SH-SY5Y (cell line): Measurements from ENCODE around the gene SLC39A11.
A peak's percentile ranks its signal among the peaks of the same experiment; 100 is the strongest.

Experiments
- GATA2 ChIP-seq: IDR thresholded peaks from 2 replicates; pipeline ENCODE4 v1.6.1; 2011; ENCODE audit warnings: mild to moderate bottlenecking, low read depth, low read length
- GATA3 ChIP-seq: IDR thresholded peaks from 2 replicates; pipeline ENCODE4 v1.6.1; 2011; ENCODE audit warnings: low read depth, mild to moderate bottlenecking, low read length, moderate library complexity

SLC39A11 gene

DNA sequence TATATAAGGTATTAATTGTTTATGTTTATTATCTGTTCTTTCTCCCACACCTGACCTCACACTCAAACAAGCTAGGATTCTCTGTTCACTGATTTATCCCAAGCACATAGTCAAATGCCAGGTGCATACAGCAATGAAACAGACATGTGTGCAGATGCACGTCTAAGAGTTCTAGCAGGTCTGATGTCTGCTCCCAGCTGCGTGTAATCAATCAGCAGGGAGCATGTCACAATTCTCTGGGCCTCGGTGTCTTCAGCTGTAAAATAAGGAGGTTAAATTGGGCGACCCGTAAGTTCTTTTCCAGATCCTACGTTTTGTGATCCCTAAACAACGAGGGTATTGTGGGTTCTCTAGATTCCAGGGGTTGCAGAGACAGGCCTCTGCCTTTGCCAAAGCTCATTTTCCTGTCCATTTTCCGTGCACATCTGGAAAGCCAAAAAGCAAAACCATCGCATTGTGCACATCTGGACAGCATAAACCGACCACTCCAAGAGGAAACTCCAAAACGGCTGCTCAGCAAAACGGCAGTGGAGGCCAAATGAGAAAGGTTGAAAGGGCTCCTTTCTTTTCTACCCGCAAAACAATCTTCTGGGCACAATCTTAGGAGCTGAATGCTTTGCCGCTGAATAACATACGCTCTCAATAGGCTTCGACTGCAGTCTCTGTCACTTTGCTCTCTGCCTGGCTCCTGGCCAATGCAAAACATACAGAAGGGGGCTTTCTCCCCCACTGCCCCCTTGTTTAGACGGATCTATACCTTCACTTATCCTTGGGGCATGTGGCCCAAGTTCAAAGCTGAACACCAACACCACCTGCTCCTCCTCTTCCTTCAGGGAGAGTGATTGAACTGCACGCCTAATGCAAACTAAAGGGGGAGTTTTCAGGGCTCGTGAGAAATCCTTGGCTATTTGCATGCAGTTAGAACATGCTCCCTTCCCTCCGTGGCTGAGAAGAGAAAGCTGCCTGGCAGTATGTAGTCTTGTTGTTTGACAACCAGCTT, 426.3 kb downstream of the SLC39A11 start:
- no peak for TF ChIP-seq GATA2
- TF ChIP-seq GATA3: no peak

DNA sequence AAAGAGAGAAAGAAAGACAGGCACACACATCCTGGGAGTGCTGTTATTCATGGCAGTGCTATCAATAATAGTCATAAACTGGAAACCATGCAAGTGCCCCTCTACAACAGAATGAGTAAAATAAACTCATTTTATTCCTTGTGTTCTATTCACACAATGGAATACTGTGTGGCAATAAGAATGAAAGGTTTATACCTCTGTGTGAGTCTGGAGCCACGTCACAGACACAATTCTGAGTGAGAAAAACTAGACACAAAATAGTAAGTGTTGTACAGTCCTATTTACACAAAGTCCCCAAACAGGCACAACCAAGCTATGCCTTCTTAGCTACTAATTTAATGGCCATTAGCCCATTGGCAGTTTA, 429.7 kb downstream of the SLC39A11 start:
- TF ChIP-seq GATA2 (no peak), GATA3 (no peak)

DNA sequence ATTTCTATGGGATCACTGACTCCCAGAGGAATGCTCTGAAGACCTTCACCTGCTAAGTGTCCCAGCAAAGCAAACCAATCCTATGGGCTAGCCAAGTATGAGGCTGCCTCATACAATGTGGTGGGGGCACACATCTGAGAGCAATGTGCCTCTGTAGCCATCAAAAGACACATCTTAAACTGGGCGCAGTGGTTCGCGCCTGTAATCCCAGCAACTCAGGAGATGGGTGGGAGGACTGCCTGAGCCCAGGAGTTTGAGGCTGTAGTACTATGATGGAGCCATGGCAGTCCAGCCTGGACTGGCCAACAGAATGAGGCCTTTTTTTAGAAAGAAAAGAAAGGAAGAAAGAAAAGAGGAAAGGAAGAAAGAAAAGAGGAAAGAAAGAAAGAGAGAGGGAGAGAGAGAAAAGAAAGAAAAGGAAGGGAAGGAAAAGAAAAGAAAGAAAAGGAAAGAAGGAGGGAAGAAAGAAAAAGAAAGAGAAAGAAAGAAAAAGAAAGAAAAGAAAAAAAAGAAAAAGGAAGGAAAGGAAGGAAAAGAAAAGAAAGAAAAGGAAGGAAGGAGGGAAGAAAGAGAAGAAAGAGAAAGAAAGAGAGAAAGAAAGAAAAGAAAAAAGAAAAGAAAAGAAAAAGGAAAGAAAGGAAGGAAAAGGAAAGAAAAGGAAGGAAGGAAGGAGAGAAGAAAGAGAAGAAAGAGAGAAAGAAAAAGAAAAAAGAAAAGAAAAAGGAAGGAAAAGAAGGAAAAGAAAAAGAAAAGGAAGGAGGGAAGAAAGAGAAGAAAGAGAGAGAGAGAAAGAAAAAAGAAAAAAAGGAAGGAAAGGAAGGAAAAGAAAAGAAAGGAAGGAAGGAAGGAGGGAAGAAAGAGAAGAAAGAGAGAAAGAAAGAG, 430.3 kb downstream of the SLC39A11 start:
- TF ChIP-seq GATA3 (no peak), GATA2 (no peak)

DNA sequence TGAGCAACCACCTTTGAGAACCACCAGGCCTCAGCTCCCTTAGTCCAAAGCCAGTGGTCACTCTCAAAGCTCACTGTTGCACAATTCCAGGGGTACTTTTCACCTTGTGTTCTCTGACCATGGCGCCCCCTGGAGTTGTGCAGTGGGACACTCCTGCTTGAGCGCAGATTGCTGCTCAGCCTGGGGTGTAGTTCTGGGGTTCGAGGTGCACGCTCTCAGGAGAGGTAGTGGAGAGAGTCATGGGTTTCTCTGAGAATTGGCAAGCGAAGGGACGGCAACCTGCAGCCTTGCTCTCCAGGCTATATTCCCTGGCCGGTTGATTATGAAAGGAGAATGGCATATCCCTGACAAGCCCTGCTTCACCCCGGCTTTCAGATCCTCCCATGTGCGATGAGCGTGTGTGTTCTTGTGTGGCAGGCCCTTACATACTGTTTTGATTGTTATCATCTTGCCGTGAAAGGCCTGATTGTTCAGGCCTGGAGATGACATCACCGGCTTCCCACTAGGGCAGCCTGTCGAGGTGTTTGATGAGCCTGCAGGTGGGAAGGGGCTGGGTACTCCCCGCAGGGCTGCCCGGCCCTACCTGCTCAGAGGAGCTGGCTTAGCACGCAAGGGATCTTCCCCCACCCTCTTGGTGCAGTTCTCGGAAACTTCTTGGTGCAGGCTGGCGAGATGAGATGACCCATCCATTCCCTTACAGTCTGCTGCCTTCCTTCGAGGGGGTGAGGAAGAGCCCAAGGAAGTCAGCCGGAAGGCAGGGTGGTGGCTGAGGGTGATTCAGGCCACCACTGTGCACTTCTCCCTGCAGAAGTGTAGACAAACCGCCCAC, 431.2 kb downstream of the SLC39A11 start:
- TF ChIP-seq GATA2 (peak; percentile 84), GATA3 (no peak)

DNA sequence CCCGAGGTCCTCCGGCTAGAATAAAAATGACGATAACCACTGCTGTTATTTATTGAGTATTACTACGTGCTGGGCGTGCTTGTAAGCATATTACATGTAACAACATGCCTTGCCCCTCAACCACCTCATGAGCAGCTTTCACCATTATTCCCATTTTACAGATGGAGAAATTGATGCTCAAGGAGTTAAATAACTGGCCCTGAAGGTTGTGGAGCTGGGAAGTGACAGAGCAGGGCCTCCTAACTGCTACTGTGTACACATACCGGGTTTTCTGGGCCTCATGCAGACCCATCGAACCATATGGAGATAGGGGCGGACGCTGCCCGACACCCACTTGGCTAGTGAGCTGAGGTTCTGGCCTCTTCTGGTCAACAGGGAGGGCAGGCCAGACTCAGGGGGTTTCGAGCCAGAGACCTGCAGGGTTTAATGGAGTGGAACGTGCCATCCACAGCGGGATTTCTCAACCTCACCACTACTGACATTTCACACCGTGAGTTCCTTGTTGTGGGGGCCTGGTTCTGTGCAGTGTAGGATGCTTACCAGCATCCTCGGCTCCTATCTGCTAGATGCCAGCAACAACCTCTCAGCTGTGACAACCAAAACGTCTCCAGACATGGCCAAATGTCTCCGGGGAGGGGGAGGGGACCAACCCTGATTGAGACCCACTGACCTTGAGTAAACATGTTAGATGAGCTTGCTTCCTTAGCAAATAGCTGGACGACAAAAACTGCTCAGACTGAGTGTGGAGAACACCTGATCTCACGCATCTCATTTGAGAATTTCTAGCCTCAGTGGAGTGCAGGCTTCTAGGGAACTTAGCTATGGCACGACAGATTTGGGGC, 432.0 kb downstream of the SLC39A11 start:
- no peak for TF ChIP-seq GATA2
- no peak for TF ChIP-seq GATA3

DNA sequence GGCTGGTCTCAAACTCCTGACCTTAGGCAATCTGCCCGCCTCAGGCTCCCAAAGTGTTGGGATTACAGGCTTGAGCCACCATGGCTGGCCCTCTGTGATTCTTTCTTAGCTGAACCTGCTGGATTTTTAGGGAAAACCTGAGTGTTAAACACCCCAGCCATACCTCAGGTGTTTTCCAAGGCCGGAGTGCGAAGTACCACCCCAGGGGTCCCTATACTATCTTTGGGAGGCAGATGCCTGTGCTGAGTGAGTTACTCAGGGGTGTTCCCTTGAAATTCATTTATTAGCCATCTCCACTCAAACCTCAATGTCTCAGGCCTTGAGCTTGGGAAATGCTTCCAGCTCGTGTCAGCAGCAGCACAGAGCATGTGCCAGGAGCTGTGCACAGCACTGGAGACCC, 432.7 kb downstream of the SLC39A11 start:
- TF ChIP-seq GATA3: no peak
- TF ChIP-seq GATA2: no peak

DNA sequence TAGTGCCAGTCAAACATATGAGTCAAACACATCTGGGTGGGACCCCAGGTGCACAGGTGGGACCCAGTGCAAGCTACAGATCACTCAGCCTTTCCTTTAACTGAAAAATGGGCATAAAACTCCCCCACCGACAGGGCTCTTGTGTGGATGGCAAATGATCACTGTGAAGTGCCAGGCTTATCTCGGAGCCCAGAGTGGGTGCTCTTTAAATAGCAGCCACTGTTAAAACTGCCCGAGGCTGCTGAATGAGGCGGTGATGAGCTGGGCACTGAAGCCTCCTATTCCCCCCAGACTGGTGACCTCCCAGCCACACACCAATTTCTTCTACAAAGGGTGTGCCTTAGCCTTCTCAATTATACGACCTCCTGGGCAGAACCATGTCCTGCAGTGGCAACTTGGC, 433.8 kb downstream of the SLC39A11 start:
- TF ChIP-seq GATA3 (no peak), GATA2 (no peak)

DNA sequence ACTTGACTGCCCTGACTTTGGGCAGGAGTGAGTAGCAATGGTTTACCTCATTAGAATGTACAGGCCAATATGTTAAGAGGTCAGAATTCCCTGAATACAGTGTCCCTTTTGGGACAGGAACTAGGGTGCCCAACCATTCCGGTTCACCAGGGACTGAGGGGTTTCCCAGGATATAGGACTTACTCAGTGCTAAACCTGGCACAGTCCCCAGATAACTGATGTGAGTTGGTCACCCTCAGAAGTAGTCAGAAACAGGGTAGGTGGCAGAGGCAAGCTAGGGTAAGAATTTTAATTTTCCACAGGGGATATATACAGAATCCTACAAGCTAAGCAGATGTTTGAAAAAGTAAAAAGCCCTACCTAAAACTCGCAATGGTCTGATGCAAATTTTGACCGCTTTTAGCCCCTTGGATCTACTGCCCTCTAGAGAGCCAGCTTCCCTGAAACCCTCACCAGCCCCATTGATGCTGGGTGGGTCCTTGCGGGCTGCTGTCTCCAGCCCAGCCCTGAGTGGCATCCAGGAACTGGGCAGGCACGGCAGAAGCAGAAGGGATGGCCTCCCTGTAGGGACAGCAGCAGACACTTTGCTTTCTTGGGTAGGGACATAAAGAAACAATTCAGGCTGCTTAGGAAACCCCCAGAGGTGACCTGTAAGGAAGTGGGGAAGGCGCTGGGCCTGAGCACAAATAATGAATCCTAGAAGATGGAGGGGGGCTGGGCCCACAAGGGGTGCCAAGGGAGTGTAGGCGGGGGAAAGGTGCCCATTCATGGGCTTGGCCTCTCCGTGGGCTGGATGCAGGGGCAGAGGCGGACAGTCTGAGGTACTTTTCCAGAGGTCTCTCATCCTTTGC, 434.8 kb downstream of the SLC39A11 start:
- TF ChIP-seq GATA3 (no peak), GATA2 (no peak)

DNA sequence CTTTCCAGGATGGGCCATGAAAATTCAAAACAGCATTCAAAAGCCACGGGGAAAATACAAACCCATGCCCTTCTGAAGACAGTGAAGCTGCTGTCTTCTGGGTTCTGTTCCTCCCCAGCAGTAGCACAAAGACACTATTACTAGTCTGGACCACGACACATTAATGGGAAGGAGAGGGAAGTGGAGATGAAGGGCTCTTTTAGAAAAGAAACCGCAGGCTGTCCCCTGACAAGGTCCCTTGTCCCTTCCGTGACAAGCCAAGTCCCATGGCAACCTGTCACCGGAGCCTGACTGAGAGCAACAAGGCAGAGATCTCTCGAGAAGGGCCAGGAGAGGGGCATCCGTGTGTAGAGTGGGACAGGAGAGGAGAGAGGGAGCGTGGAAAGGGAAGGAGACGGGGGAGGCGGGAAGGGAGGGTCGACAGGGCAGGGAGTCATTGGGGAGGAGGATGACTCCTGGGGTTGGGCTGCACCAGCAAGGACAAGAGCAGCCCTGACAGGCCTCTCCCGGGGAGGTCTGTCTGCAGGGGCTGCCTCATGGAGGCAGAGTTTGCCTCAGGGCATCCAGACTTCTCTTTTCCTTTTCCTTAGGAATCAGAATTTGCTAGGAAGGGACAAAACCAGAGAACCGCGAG, 436.2 kb downstream of the SLC39A11 start:
- TF ChIP-seq GATA3 (no peak), GATA2 (no peak)

DNA sequence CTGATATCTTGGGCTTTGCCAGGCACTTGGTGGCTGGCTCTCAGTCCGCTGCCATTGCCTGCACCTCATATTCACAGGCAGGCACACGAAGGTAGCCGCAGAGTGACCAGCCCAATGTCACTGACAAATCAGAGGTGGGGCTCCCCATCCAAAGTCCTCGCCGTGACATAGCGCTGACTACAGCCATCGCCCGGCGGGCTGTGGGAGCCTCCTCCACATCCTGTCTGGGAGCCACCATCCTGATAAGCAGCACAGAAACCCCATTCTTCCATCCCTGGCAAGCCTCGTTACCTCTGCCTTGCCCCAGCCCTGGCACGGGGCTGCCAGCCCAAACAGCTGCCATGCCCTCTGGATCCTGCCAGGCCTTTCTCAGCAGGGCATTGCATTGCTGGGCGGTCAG, 437.8 kb downstream of the SLC39A11 start:
- TF ChIP-seq GATA2 (no peak), GATA3 (no peak)

DNA sequence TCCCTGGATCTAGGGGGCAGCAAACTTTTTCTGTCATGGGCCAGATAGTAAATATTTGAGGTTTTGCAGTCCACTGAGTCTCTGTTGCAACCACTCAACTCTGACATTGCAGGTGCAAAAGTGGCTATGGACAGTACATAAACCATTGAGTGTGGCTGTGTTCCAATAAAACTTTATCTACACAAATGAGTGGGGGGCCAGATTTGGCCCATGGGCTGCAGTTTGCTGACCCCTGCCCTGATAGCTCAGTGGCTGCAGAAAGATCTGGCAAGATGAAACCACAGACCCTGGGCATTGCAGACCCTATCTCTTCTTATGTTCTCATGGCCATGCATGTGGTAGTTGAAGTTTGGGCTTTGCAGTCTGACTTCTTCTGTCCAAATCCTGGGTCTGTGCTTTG, 440.5 kb downstream of the SLC39A11 start:
- no peak for TF ChIP-seq GATA2
- no peak for TF ChIP-seq GATA3

DNA sequence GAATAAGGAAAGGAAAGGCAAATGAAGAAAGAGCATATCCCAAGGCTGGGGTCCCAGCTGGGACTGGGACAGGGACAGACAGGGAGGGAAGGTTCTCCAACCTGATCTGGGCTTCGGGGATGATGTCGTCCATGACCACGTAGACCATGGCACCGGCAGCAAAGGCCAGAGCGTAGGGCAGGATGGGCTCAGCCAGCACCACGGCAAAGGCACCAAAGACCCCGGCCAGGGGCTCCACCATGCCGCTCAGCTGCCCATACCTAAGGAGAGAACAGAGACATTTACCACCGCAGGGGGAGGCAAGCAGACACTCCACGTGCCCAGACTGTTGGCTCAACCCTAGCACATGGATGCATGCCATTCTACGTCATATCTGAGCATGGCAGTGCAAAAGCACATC, 443.8 kb downstream of the SLC39A11 start:
- TF ChIP-seq GATA2 (no peak), GATA3 (no peak)
